Activated CD8-positive, alpha-beta memory T cell treated with anti-CD3 and anti-CD28 coated beads for 48 hours (primary cell): Measurements from ENCODE around the gene USP10.

ENCODE experiments used
- DNase-seq, 3 experiments: peaks; one replicate each; pipeline ENCODE4 v3.0.0-alpha.2; 2020; ENCODE audit warnings: low read depth in 2 of 3, low spot score in 2 of 3

USP10 gene

DNA sequence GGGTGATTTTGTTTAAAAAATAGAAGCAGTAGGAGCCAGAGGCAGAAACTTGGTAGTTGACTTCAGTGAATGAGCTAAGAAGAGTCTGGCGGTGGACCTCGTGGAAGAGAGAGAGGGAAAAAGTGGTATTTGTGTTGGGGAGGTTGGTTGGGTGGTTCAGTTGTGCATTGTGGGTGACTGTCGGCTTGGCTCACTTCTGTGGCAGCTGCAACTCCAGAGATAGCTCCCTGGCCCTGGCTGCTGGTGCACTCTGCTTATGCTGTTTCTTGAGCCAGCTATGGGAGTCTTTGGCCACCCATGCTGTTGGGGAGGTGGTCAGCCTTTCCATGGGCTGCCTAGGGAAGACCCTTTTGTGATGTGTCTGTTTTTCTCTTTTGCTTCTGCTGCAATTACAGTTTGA, 69.6 kb downstream of the USP10 start:
- DNase-seq: no peak

DNA sequence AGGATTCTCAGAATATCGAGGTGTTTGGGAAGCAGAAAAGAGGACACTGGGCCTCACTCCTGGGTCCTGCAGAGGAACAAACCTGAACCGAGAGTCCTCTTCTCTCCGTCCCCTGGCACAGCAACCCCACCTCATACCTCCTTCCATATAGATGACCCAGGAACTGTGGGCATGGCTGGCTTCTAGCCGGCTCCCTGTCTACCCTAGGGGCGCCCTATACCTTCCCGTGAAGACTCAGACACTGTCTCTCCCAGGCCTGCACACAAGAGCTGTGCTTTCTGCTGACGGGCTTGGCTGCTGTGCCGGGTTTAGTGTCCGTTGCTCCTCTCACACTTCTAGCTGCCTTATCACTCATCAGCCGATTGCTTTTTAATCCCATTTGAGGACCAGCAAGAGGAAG, 73.5 kb downstream of the USP10 start:
- no peak for DNase-seq

DNA sequence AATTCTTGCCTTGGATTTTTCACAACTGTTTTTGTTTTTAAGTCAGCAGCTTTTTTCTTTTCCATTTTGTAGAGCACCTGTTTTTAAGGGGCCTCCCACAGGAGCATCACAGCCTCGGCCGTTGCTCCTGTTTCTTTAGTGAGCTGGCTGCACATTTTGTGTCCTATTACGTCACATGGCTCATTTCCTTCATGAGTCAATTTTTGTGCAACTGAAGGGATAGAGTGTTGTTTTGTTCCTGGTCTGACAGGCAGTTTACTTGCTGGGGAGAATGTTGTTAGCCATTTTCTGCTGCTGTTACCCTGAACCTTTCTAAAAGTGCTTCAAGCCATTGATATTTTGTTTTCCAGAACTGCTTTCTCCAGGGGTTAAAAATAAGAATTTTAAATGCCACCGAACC, 75.0 kb downstream of the USP10 start:
- no peak for DNase-seq

DNA sequence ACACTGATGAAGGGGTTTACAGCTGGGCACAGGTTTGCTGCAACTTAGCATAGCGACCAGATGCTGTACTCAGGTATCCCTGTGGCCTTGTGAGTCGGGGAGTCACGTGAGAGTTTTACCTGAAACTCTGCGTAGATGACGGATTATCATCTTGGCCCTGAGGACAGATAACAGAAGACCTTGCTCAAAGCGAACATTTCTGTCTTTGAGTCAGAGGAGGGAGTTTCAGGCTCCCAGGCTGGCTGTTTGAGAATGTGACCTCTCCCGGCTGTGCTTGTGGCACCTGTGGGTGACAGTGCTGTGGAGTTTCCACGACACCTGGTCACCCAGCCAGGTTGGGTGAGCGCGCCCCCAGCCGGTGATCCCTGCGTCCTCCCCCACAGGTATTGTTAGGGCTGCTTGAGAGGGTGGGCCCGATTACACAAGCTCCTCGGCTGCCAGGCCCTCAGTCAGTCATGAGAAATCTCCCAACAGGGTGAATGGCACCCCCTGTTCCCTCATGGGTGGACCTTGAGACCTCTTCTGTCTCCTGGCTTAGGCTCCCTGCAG, 75.5 kb downstream of the USP10 start:
- no peak for DNase-seq

DNA sequence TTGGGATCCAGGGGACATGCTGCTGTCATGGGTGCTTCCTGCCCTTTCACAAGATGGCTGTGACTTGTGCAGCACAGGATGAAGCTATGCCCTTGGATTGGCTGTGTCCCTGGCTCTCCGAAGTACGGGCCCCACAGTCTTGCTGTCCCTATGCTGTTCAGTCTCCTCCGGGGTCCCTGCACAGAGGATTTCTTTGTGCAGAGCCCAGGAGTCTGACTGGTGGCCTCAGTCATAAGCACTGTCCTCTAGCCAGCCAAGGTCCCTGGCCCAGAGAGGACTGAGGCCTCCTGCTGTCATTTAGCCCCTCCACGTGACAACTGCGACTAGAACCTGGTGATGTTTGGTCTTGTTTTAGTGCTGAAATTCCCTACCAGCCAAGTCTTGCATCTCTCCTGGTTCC, 77.6 kb downstream of the USP10 start:
- no peak for DNase-seq

DNA sequence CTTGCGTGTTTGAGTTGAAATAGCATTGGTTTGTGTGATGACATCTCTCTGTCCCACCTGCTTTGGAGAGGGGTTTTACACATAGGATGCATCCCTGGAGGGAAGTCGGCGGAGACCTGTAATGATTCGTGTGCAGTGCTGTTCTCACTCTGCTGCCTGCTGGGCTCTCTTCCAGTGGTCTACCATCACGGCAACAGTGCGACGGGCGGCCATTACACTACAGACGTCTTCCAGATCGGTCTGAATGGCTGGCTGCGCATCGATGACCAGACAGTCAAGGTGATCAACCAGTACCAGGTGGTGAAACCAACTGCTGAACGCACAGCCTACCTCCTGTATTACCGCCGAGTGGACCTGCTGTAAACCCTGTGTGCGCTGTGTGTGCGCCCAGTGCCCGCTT, 78.9 kb downstream of the USP10 start:
- no peak for DNase-seq

DNA sequence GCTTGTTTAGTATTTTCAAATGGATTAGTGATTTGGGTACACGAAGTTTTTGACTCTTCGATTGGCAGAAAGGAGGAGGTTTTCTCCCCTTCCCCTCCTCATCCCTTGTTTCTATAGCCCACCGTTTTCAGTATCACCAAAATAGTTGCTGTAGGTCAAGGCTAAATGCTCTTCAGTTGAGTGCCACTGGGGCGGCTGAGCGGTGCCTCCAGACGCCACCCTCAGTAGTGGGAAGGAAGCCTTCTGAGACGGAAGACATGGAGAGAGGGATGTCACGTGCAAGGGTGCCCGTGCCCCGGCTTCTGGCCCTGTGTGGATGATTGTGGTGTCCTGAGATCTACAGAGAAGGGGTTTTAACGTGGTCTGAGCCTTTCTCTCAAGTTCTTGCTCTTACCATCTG, 80.3 kb downstream of the USP10 start:
- DNase-seq: no peak

DNA sequence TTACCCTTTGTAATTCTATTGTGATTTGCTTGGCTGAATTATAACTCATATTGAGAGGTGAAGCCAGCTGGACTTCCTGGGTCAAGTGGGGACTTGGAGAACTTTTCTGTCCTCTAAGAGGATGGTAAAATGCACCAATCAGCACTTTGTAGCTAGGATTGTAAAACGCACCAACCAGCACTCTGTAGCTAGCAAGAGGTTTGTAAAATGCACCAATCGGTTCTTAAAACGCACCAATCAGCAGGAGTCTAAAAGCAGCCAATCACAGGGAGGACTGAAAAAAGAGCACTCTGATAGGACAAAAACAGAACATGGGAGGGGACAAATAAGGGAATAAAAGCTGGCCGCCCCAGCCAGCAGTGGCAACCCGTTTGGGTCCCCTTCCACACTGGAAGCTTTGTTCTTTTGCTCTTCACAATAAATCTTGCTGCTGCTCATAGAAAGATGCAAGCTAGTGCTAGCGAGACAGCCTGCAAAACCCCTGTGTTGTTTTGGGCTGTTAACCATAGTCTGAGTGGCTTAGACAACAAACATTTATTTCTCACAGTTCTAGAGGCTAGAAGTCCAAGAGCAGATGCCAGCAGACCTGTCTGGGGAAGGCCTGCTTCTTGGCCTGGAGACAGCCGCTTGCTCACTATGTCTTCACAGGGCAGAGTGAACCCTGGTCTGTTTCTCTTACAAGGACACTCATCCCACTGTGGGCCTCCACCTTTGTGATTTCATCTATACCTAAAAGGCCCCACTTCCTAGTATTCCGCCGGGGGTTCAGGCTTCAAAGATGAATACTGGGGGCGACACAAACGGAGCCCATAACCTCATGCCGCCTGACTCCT, 81.0 kb downstream of the USP10 start:
- DNase-seq: no peak

DNA sequence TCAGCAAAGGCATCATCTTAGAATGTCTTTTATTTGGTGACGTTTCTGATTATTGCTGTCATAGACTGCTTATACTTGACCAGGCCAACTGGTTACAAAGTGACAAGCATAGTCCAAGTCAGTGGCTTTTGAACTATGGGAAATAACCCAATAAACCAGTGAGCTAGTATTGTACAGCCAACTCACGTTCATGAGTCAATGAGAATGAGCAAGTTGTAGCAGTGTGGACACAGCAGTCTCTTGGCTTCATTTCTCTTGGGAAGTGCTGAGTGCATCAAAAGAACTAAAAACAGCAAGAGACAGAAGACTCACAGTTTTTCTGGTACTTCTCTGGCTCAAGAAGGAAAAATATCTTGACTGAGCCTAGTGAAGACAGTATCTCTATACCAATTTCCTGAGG, 83.0 kb downstream of the USP10 start:
- no peak for DNase-seq

DNA sequence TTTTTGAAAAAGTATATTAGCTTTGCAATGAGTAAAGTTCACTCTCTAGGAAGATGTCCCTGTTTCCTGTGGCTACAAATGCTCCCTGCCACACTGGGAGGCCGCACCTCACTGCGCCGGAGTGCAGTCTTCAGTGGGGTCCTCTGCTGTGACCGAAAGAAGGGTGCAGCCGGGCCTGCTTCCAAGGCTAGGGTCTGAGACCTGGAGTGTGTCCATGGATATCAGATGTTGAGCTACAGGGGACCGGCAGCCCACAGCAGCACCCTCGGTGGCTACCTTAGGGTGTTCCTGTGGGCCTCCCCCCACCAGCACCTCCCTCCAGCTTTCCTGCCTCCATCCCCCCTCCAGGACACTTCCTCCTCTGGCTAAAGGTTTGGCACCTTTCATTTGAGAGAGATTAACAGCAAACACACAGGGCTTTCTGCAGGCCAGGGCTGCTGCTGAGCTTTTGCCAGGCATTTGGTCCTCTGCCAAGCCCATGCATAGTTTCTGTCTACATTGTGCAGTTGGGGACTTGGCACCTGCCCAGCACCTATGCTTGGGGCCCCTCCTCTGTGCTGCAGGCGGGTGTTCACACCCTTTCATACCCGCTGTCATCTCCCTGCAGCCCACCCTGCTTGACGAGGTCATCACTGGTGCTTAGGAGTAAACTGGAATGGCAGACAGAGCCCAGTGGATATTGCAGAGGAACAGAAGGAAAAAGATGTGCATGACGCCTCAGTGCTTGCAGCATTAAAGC, 86.2 kb downstream of the USP10 start:
- DNase-seq: no peak

DNA sequence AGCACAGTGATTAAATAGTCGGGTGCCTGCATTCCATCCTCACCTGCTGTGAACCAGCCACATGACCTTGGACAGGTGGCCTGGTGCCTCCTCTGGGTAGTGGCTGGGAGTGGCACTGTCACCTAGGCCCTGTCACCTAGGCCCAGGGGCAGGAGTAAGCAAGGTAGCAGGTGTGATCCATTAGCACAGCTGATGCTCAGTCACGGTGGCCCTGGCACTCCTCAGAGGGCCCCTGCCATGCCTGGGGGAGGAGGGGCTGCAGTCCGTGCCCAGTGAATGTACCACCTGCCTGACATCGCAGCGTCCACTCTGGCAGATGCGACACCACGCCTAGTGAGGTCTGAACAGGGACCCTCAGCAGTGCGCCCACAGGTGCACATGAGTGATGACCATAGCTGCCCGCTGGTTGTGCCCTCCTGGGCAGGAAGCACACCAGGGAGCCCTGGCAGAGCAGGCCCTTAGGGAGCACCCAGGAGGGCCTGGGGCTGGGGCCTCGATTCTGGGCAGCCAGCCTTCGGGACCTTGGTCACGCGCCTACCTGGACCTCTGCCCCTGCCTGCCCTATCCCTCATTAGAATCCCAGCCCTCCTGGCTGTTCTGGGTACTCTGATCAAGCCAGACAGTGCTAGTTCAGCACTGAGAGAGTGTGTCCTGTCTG, 86.9 kb downstream of the USP10 start:
- DNase-seq: no peak

DNA sequence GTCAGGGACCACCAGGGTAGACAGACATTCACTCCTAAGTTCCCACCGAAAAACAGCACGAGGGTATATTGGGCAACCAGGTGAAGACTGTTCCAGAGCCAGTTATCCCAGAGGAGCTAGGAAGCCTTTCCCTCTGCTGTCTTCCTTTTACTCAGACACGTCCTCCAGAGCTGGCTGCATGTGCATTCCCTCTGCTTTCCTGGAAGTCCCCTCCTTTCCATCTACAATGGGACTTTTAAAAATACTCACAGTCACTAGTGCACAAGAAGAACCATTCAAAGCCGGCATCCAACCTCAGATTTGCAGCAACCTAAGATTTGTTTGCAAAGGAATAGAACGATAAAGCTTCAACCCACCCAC, 87.4 kb downstream of the USP10 start:
- DNase-seq: no peak

DNA sequence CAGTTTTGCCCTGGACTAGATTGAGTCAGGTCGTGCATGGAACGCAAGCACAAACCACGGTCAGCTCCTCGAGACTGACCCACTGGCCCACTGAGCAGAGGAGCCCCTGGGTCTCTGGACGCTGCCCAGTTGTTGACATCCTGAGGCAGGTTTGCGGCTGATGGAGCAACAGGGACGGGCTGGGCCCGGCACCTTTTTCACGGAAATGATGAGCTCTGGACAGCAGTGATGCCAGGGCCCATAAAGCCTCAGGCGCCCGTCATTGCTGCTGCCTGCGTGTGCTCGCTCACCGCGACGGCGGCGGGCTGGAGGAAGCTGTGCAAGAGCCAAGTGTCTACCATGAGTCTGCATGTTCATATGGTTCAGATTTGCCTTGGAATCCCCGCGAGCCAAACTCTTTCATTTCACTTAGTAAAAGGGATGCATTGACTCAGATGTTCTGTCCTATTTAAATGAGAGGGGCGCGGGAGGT, 89.2 kb downstream of the USP10 start:
- DNase-seq: no peak

DNA sequence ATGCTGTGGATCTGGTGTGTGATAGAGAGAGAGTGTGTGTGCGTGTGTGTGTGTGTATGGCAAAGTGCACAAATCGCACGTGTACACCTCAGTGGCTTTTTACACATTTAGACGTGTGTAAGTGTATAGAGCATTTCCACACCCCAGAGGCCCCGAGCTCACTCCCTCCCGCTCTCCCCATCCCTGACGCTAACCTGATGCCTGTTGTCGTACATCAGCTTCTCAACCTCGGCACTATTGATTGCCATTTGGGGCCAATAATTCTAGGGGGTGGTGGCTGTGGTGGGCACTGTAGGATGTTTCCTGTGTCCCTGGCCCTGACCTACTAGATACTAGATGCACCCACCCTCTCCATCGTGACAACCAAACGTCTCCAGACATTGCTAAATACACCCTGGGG, 89.6 kb downstream of the USP10 start:
- no peak for DNase-seq

DNA sequence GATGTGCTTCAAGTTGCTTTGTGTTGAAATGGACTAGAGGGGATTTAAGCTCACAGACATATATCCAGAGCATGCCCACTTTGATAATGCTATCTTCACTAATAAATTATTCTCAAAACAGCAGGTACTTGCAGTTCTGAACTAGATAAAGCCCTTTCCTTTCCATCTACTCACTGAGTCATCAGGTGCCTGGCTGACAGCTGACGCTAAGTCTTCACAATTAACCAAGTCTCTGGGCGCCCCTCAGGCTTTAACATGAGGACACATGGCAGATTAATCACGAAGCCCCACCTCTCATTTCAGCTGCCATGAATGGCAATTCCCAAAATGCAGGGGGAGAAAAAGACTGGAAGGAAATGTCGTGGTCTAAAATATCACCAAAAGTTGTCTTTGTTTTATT, 90.5 kb downstream of the USP10 start:
- no peak for DNase-seq

DNA sequence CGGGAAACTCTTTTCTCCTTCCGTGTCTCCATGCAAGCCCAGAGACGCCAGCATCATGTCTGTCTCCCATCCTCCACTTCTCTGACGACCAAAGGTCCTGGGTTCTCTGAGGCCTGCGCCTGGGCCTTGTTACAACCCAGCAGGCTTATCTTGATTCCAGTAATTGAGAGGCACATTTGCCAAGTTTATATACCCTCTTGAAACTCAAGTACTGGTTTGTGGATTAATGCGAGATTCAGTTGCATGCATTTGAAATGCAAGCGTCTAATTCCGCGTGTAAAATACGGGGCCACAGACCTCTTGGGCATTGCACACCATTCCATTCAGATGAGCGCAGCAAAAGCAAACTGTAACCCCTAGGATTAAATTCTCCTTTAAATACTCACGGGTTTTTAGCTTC, 91.3 kb downstream of the USP10 start:
- DNase-seq: no peak

DNA sequence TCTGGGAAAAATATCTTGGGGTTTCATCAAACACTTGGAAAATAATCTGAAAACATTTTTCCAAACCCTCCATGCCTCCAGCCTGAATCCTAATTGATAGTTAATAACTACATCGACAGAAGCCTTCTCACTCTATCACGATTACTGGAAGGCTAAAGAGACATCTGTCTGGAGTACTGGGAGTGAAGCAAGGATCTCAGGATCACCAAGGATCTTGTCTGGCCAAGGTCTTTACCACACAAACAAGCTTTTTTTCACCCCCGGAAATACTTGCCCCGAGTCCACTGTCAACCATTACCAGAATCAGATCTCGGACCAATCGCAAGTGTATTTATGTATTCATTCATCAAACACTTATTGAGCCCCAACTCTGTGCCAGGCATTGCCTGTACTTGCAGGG, 91.7 kb downstream of the USP10 start:
- no peak for DNase-seq

DNA sequence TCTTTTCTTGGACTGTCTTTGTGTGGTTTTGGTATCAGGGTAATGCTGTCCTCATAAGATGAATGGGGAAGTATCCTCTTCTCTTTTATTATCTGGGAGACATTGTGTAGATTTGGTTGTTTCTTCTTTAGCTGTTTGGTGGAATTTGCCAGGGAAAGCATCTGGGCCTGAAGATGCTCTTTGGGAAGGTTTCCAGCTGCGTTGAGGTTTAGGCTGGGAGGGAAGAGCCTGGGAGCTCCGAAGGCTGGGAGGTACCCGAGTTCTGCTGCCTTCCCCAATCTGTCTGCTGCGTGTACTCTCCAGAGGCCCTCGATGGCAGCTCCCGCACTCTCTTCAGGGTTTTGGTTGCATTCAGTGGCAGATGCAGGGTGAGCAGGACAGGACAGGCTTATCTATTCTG, 94.4 kb downstream of the USP10 start:
- DNase-seq: no peak

DNA sequence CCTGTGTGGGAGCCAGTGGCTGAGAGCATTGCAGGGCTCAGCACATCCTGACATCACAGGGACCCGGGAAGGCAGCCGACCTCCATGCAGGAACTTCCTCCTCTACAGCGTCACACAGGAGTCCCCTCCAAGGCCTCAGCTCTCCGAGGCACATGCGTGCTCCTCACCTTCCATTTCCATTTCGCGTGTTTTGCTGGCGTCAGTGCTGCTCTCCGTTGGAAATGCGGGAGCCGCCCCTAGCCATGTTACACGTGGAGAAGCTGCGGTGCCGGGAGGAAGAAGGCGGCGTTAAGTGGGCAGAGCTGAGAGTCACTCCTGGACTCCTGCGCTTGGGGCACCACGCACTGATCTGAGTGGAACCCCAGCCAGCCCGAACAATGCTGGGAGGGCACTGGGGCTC, 94.8 kb downstream of the USP10 start:
- DNase-seq: no peak

DNA sequence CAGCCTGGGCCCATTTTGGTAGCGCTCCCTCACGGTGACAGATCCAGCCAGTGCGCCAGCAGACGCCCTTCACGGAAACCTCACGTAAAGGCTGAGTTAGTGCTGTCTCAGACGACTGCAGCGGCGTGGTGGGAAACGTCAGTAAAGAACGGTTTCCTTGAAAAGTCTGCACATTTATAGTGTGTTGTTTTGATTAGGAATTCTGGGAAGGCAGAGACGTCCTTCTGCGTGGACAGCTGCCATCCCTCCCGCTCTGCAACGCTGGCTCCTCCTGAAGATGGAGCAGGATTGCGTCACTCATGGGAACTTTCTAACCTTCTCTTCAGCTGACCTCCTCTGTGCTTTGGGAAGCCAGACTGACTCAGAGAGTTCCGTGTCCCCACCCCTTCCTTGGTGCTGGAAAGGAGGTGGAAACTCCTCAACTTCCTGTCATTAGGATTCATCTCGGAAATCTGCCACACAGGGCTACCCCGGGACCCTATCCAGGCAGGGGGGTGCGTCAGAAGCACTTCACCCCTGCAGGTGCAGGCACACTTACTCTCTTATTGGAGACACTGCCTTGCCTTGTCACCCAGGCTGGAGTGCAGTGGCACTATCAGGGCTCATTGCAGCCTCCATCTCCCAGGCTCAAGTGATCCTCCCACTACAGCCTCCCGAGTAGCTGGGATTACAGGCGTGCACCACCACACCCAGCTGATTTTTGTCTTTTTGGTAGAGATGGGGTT, 95.7 kb downstream of the USP10 start:
- DNase-seq: no peak
